H1 (cell line): ENCODE results near the gene CACNA1C.

ENCODE experiments used
- BCL11A ChIP-seq, 2 experiments: IDR thresholded peaks; one replicate each; pipeline ENCODE4 v1.6.1; 2011; ENCODE audit warnings: low read depth in 2 of 2, low read length in 2 of 2, mild to moderate bottlenecking in 2 of 2
- CEBPB ChIP-seq: IDR thresholded peaks from 2 replicates; pipeline ENCODE4 v1.6.1; 2012; ENCODE audit warnings: low read depth, low read length
- EZH2 ChIP-seq: fragments of 200-600 bp; sonication (generic); IDR thresholded peaks from 2 replicates; pipeline ENCODE4 v1.7.1; 2012; ENCODE audit warnings: low read depth, mild to moderate bottlenecking, moderate library complexity, low read length, inconsistent platforms; ENCODE audit not compliant: severe bottlenecking
- JUN ChIP-seq: IDR thresholded peaks from 2 replicates; pipeline ENCODE4 v1.6.1; 2011; ENCODE audit warnings: low read depth, mild to moderate bottlenecking, improper control_type of control experiment, low read length
- KDM5A ChIP-seq: fragments of 200-600 bp; IDR thresholded peaks from 2 replicates; pipeline ENCODE4 v1.7.1; 2012; ENCODE audit warnings: mild to moderate bottlenecking, low read length, inconsistent platforms, mixed read lengths
- POLR2A ChIP-seq, 2 experiments: IDR thresholded peaks; 1 replicate in 1 of 2; 2 replicates in 1 of 2; pipeline ENCODE4 v1.6.1; 2011; ENCODE audit warnings: low read depth in 2 of 2, low read length in 2 of 2, mild to moderate bottlenecking in 2 of 2; ENCODE audit errors: control extremely low read depth in 1 of 2
- POLR2AphosphoS5 ChIP-seq: IDR thresholded peaks from 2 replicates; pipeline ENCODE4 v1.6.1; 2011; ENCODE audit warnings: low read depth, low read length
- SIX5 ChIP-seq: IDR thresholded peaks from 2 replicates; pipeline ENCODE4 v1.6.1; 2011; ENCODE audit warnings: mild to moderate bottlenecking, low read depth, low read length
- SP1 ChIP-seq: IDR thresholded peaks from 2 replicates; pipeline ENCODE4 v1.6.1; 2011; ENCODE audit warnings: low read depth, low read length
- TAF7 ChIP-seq: optimal IDR thresholded peaks from 2 replicates; pipeline ENCODE3; 2011; ENCODE audit warnings: low read depth, mild to moderate bottlenecking, inconsistent platforms, low read length, moderate library complexity, borderline replicate concordance
- TEAD4 ChIP-seq: IDR thresholded peaks from 2 replicates; pipeline ENCODE4 v1.6.1; 2012; ENCODE audit warnings: low read depth, low read length, inconsistent platforms, mixed read lengths
- TF ChIP-seq, protein P1 (sequence below), 3 experiments: IDR thresholded peaks; 1 replicate in 2 of 3; 2 replicates in 1 of 3; pipeline versions ENCODE4 v1.5.1 to v1.6.1; 2011; ENCODE audit warnings: low read length in 3 of 3, mild to moderate bottlenecking in 3 of 3, inconsistent platforms in 2 of 3, low read depth in 1 of 3, moderate library complexity in 1 of 3; ENCODE audit not compliant: insufficient read depth in 1 of 3; ENCODE audit errors: control extremely low read depth in 1 of 3
- TF ChIP-seq, protein P2 (sequence below): IDR thresholded peaks from 2 replicates; pipeline ENCODE4 v1.6.1; 2012; ENCODE audit warnings: inconsistent platforms

DNA sequence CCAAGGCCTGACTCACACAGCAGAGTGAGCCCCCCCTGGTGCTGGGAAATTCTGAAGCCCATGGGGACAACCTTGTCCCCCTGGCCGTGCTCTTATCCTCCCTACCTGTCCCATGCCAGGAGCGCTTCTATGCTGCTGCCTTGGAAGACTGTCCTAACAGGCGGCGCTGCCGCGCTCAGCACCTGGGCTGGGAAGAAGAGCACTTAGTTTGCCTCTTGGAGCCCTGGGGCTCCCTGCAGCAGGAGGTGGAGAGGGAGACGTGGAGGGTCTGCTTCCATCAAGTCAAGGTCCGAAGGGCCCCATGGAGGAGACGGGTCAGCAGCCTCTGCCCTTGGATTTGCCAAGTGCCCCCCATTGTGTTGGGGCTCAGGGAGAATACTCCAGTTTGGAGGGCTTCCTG lies 300.5 kb downstream of the CACNA1C start:
- TF ChIP-seq, protein P1, sequence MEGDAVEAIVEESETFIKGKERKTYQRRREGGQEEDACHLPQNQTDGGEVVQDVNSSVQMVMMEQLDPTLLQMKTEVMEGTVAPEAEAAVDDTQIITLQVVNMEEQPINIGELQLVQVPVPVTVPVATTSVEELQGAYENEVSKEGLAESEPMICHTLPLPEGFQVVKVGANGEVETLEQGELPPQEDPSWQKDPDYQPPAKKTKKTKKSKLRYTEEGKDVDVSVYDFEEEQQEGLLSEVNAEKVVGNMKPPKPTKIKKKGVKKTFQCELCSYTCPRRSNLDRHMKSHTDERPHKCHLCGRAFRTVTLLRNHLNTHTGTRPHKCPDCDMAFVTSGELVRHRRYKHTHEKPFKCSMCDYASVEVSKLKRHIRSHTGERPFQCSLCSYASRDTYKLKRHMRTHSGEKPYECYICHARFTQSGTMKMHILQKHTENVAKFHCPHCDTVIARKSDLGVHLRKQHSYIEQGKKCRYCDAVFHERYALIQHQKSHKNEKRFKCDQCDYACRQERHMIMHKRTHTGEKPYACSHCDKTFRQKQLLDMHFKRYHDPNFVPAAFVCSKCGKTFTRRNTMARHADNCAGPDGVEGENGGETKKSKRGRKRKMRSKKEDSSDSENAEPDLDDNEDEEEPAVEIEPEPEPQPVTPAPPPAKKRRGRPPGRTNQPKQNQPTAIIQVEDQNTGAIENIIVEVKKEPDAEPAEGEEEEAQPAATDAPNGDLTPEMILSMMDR (IDR thresholded peaks at IDR 0.05; ENCODE audit: control extremely low read depth in 1 of 3, insufficient read depth in 1 of 3, low read depth in 1 of 3, low read length in 3 of 3): no peak
- TF ChIP-seq BCL11A (IDR thresholded peaks at IDR 0.05; ENCODE audit: low read depth in 2 of 2, low read length in 2 of 2) (no peak), JUN (no peak), SP1 (no peak), TAF7 (no peak), POLR2A (IDR thresholded peaks at IDR 0.05; ENCODE audit: control extremely low read depth in 1 of 2, low read depth in 2 of 2, low read length in 2 of 2) (no peak), SIX5 (no peak), TEAD4 (no peak), EZH2 (no peak), CEBPB (no peak), POLR2AphosphoS5 (no peak), KDM5A (no peak)
- TF ChIP-seq, protein P2, sequence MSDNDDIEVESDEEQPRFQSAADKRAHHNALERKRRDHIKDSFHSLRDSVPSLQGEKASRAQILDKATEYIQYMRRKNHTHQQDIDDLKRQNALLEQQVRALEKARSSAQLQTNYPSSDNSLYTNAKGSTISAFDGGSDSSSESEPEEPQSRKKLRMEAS: no peak
